GM21390 (cell line): ENCODE data around the gene ORC1.
A peak's percentile ranks its signal among the peaks of the same experiment; 100 is the strongest.
"Not testable (repeated sequence)": the region's sequence is repeated elsewhere in the genome, so short reads cannot be mapped to it uniquely, and the experiment has no call there.

Experiments used
- ATAC-seq: cut with Tn5 transposase; IDR thresholded peaks from one replicate; pipeline ENCODE4 v1.9.1; 2021; ENCODE audit not compliant: unreplicated experiment

Gene ORC1

DNA sequence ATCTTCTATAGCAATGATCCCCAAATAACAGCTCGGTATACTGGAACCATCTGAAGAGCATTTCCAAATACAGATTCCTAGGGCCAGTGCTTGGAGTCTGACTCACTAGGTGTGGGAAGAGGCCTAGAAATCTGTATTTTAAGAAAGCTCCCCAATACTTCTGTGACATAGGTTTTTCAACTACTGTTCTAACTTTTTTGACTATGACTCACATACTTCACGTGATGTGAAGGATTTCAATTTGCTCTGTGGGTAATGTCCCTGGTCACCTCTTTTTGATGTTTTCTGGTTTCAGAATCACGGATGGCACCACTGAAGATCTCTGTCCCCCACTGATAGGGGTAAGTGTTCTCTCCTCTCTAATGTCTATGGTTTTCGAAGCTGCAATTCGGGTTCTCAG is 11.0 kb downstream of the ORC1 start:
- no peak for ATAC-seq

DNA sequence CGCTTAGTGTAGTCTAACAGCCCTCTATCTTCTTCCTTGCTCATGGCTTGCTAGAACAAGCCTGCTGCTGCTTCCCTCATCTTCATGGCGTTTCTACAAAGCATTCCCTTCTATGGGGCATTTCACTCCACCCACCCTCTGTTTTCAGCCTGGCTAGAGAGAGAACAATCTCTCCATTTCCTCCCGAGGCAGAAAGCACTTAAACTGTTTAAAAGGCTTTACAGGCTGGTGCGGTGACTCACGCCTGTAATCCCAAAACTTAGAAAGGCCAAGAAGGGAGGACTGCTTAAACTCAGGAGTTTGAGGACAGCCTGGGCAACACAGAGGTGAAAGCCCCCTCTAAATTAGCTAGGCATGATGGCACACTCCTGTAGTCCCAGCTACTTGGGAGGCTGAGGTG is 17.8 kb downstream of the ORC1 start:
- ATAC-seq = no peak

DNA sequence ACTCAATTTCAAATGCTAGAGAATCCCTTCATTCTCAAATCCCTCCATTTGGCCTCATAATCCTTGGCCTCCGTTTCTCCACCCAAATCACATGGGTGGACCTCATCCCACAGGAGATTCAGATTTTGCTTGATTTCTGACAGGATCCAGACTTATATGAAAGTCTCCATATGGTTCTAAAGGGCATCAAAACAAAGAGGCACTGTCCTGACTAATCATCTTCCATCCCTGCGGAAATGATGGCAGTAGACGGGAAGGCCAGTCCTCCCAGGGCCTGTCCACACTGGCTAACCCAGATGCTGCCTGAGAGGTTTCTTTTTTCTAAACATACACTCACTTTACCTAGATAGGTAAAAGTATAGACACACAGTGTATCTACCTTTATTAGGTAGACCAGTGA is 18.8 kb downstream of the ORC1 start:
- no peak for ATAC-seq

DNA sequence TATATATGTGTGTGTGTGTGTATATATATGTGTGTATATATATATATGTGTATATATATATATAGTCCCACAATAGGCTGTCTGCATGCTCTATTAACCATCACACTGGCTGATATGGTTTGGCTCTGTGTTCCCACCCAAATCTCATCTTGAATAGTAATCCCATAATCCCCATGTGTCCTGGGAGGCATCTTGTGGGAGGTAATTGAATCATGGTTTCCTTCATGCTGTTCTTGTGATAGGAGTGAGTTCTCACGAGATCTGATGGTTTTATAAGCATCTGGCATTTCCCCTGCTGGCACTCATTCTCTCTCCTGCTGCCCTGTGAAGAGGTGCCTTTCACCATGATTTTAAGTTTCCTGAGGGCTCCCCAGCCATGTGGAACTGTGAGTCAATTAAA is 34.4 kb downstream of the ORC1 start:
- ATAC-seq = not testable (repeated sequence)

DNA sequence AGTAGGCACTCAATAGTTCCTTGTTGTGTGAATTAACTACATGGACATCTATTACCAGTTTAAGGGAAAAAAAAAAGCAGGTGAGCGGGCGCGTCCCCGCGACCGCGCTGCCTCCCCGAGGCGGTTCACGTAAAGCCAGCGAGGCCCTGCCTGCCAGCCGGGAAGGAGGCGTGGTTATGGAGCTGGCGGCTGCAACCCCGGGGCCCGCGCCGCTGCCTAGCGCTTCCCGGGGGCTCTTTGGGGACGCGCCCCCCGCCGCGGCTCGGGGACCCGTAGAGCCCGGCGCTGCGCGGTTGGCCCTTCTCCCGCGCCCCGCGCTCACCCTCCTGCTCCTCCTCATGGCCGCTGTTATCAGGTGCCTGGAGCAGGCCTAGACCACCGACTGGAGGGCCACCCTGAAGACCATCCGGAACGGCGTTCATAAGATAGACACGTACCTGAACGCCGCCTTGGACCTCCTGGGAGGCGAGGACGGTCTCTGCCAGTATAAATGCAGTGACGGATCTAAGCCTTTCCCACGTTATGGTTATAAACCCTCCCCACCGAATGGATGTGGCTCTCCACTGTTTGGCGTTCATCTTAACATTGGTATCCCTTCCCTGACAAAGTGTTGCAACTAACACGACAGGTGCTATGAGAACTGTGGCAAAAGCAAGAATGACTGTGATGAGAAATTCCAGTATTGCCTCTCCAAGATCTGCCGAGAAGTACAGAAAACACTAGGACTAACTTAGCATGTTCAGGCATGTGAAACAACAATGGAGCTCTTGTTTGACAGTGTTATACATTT is 35.6 kb downstream of the ORC1 start:
- no peak for ATAC-seq

DNA sequence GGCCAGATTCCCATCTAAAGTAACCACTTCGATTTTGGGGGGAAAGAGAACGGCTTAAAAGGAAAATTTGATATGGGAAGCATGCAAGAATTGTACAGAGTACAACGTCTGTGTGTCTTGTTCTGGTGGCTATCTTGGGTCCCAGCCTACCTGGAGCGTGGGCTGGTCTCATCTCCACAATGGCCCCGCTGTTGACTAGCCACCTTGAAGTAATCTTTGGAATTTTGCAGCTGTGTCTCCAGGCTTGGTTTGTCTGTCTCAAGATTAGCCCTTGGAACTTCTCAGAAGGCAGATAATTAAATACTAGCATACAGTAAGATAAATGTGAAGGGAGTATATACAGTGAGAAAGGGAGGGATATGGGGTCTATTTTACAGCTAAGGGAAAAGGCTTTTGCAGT is 37.0 kb downstream of the ORC1 start:
- ATAC-seq = no peak

DNA sequence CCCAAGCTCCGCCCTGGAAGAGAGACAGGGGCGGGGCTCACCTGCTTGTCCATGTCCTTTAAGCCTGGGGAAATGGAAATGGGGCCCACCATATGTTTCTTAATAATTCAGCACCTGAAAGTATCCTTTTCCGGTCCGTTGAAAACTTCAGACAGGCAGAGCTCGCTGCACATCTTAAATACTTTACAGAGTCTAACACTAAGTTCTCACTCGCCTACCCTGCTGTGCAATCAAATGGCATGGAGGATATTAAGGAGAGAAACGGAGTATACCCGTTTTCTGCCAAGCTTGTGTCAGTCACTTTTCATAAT is 37.8 kb downstream of the ORC1 start:
- no peak for ATAC-seq

DNA sequence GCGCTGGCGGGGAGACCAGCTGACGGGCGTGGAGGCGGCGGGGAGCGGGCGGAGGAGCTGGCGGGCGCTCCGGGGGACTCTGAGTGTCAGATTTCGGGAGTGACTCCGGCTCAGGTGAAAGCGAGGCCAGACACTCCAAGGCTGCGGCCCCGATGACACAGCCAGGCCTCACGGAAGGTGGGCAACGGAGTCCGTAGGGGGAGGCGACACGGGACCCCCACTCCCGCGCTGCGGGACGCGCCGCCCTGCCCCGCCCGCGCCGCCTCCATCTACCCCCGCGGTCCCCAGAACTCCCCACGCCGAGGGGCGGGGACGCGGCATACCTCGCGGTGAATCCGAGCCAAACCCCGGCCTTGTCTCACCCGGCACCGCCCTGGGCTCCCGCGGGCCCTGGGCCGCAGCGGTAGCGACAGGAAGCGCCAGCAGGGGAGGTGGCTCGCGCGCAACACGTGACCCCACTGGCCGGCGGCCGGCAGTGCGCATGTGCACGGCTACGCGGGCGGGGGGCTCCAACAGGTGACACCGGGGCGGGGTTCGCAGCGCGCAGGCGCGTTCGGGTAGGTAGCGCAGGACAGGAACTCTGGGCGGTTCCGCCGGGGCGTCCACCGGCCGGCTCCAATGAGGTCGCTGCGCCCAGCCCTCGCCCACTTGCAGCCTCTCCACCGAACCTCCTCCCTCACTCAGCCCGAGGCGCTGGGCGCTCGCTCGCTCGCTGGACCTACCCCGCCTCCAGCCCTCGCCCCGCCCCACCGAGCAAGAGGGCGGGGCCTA is 38.3 kb downstream of the ORC1 start, which contains the start of gene CC2D1B:
CC2D1B (minus strand) TSS at position 460 of the 771 bp plus-strand sequence. CDS start 1,585 bp downstream, outside the sequence.
- peak; percentile 86 for ATAC-seq

DNA sequence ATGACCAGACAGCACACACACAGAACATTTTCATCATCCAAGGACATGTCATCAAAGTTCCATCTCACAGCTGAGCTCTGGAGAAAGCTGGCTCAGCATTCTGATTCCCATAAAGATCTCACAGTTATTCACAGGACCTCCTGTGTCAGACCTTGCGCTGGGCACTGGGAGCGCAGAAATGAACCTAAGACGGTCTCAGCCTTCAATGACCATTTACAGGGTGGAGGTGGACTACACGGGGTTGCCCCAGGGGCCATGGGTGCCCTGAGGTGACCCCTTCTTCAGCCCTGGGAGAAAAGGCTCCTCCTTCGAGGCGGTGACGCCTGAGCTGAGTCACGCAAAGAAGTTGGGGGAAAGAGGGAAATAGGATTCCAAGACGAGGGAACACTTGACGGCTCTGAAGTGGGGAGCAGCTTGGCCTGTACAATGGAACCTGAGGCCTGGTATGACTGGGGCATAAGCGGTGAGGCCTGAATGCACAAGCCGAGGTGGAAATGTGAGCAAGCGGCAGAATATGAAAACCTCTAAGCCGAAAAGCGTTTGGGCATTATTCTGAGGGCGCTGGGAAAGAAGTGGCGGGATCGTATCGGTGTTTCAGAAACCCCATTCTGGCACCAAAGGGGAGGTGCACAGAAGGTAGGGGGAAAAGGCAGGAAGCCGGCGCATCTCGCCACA is 39.0 kb downstream of the ORC1 start:
- ATAC-seq = no peak

DNA sequence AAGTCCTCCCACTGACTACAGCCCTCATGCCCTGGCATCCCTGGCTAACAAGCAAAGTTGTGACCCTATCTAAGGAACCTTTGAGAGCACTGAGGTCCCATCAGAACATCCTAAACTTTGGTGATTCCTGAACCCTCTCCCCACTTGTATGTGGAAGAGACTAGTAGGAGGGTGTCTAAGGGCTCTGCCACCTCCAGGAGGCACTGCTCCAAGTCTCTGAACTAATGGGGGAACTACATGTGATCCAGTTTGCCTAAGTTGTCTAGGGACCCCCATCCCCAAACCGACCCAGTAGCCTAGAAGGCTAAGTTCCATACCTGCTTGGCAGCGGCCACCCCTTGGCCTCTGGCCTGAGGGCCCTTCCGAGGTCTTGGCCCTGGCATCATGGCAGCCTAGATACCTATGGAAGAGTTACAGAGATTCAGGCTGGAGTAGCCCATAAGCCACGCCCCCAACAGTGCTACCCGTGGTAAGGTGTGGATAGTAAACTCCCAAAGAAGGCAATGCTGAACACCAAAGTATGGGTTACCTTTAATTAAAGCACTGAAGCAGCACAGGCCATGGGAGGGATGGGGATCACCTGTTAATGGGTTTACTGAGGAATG is 39.9 kb downstream of the ORC1 start:
- no peak for ATAC-seq

DNA sequence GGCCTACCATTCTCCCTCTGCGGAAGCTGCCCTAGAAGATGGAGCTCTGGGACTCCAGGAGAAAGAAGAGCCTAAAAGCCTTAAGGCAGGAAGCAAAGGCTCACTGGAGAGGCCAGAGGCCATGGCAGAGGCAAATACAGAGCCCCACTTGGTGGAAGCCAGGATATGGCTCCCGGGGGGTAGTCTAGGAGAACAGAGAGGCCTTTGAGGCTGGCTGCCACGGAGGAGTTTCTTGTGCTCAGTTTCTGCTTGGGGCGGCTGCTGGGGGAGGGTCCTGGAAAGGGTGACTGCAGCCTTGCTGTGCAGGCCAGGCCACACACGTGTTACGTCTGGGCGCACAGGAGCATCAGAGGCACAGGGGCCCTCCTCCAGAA is 43.6 kb downstream of the ORC1 start:
- no peak for ATAC-seq

DNA sequence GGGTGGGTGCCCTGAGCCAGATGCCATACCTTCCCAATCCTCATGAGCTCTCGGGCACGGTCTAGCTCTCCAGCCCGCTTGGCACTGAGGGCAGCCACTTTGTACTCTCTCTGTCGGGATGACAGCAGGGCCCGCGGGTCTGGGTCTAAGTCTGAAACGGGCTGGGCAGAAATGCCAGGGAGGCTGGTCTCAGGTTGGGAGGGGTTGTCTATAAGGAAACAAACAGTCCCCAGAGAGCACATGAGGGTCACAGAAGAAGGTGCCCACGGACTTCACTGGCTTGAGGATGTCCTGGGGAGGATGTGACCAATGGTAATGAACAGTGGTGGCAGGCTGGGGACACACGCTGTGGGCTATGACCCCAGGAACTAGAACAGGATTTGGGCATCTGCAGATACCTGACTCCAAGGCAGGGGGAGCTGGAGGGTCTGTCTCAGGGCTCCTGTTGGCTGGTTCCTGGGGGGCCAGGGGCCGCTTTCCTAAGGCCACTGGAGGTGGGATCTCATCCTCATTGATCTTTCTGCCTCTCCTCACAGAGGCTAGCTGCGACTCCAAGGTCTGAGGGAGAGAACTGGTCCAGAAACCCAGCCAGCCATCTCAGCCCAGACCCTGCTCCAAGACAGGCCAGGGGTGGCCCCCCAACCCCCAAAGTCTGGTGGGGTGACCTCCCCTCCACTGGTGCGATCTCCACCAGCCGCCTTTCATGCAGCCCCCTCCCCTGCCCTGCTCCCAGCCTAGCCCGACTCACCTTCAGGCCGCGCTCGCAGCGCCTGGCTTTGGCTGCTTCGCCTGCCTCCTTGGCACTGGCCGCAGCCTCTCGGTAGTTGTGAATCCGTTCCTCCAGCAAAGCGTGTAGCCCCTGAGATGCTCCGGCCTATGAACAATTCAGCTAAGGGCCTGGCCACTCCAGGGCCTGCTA is 44.3 kb downstream of the ORC1 start:
- no peak for ATAC-seq

DNA sequence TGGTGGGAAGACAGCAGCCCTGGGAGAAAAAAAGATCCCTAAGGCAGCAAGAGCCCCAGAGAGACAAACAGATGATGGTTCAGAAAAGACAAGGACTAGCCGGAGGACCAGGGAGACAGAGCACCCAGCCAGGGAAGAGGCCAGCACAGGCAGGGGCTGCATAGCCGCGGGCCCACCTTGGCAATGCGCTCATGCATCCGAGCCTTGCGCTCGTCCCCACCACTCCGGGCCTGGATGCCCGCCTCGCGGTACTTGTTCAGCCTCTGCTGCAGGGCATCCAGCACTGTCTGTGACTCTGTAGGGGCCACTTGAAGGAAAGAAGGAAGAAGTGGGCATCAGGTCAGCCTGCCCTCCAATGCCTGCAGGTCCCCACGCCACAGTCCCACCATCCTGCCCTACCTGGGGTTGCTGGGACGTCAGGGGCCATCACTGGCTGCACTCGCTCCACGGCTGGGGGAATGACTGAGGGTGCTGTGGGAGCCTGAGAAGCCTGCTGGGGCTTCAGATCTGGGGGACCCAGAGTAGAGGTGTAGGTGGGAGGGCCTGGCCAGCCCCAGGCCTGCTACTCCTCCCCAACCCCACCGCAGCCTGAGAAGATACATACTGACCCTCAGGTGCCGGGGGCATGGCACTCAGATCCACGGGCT is 45.2 kb downstream of the ORC1 start:
- ATAC-seq = no peak

DNA sequence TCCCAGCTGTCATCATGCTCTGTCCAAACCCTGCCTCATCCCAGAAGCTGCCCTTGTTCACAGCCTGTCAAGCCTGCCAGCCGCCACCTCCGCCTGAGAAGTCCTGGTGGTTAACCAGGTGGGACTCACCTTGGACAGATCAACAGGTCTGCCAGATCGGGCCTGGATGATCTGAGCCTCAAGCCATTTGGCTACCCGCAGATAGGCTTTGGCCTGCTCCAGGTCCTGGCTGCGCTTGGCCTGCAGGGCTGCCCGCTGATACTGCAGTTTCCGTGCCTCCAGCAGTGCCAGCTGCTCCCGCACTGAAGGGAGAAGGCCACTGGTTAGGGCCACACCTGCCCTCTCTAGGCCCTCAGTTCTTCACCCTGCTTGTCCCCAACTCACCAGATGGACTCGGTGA is 46.8 kb downstream of the ORC1 start:
- no peak for ATAC-seq

DNA sequence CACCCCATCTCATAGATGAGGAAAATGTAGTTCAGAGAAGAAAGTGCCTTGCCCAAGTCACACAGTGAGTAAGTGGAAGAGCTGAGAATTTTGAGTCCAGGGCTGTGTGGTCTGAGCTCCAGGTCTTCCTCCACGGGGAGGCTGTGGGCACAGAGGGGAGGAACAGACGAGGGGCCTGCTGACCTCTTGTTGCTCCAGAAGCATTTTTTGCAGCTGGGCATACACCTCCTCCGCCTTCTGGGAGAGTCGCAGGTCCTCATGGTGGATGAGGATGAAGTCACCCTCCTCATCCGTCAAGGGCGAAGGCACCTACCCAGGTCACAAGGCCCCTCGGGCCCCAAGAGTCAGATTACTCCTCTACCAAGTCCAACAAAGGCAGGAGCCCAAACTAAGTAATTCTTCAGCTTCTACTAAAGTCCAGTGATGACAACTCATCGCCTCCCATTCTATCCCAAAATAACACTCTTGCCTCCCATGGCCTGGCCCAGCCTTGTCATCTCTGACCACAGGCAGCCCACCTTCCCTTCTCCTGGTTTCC is 47.3 kb downstream of the ORC1 start:
- ATAC-seq = no peak

DNA sequence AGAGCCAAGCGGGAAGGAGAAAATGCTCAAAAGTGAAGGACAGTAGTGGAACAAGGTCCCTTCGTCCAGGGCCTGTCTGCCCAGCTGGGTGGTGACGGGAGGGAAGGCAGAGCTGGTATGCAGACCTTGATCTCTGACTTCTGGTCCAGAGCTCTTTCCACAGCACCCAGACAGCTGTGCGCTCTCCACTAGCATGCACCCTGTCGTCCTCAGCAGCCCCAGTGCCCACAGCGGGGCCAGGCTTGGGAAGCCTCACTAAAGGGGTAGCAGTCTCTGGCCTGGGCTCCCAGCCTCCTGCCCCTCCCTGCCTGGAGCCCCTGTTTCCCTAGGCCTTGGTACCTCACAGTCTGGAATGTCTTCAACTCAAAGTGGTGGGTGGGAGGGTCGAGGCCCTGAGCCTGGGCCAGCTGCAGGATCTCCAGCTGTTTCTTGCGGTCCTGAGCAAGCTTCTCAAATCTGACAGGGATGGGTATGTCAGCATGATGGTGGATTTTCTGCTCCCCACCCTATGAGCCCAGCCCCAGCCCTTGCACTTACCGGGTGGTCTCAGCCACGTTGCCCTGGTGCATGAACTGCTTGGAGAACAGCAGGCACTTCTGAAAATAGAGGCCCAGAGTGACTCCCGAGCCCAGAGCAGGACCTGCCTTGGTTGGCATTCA is 48.2 kb downstream of the ORC1 start:
- ATAC-seq = no peak

DNA sequence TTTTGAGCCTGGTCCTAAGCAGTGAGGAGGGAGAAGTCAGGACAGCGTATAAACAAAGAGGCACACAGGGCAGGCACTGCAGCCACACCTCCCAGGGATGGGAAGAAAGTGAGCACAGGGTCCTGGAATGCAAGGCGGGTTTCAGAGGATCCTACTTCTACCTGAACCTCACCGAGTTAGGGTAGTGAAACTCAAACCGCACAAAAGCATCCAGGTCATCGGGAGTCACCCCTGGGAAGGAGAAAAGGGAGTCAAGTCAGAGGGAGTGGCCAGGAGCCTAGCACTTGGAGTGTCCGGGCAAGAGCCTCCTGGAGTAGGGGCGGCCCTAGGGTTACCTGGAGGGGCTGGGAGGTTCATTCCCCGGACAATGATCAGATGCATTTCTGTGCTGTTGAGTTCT is 48.8 kb downstream of the ORC1 start:
- no peak for ATAC-seq

DNA sequence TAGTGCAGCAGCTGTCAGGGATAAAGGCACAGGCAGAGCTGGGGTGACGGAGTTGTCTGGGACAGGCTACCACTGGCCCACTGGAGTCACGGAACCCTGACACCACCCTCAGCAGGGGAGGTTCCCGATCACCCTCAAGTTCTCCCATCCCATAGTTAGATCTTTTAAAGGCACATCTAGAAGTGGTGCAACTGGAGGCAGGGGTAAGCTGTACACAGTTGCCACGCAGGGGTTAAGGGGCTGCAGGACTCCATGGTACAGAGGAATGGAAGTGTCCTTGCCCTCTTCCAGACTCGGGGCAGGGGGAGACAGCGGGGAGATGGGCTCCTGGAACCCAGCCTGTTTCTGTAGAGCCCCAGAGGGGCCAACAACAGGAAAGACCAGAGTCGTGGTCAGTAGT is 51.5 kb downstream of the ORC1 start:
- ATAC-seq = no peak

DNA sequence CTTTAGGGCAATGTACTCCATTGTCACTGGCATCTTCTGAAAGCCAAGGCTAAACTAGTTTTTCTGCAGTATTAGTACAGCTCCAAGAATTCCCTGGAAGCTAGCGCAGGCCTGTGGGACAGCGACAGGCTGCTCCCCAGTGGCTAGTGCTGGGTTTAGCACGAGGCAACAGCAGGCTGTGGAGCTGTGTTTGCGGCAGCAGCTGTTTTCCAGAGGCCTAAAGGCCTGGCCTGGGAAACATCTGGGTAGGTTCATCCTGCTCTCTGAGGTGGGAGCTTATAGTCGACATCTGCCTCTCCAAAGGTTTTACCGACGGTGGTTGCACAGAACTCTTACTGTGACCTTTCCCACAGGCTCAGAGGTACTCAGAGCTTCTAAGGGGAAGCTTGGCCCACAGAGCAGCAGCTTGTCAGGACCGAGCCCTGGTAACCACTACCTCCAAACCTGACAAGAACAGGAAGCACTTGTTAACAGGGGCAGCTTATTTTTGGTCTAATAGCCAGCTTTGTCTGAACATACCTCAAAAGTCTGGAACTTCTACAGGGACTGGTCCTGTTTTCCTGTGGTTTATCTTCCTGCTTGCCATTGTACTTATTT is 55.4 kb downstream of the ORC1 start:
- no peak for ATAC-seq
